Nephron progenitor cell (in vitro differentiated cells): ENCODE results near the gene HERC2.
"Not testable (repeated sequence)": the region's sequence is repeated elsewhere in the genome, so short reads cannot be mapped to it uniquely, and the experiment has no call there.

Experiments
- DNase-seq: peaks from one replicate; pipeline ENCODE4 v3.0.0; 2021
- H3K27ac Mint-ChIP-seq: 2 replicates; pipeline ENCODE4 v1.8.0; 2021; ENCODE audit warnings: mild to moderate bottlenecking, moderate library complexity, mixed read lengths
- H3K27me3 Mint-ChIP-seq: 2 replicates; pipeline ENCODE4 v1.8.0; 2021; ENCODE audit warnings: mild to moderate bottlenecking, low read depth, mixed read lengths; ENCODE audit not compliant: poor library complexity
- H3K36me3 Mint-ChIP-seq: 2 replicates; pipeline ENCODE4 v1.8.0; 2021; ENCODE audit warnings: low read depth, mixed read lengths
- H3K4me1 Mint-ChIP-seq: 2 replicates; pipeline ENCODE4 v1.8.0; 2021; ENCODE audit warnings: mixed read lengths
- H3K4me3 Mint-ChIP-seq: 2 replicates; pipeline ENCODE4 v1.8.0; 2021; ENCODE audit warnings: mild to moderate bottlenecking, moderate library complexity, mixed read lengths
- H3K9me3 Mint-ChIP-seq: 2 replicates; pipeline ENCODE4 v1.8.0; 2021; ENCODE audit warnings: mild to moderate bottlenecking, moderate library complexity, mixed read lengths
- TF ChIP-seq, protein P1 (sequence below): fragments of 200-600 bp; sonication (generic); IDR thresholded peaks from 2 replicates; pipeline ENCODE4 v1.5.0; 2021; ENCODE audit warnings: antibody characterized with exemption

Gene HERC2

DNA sequence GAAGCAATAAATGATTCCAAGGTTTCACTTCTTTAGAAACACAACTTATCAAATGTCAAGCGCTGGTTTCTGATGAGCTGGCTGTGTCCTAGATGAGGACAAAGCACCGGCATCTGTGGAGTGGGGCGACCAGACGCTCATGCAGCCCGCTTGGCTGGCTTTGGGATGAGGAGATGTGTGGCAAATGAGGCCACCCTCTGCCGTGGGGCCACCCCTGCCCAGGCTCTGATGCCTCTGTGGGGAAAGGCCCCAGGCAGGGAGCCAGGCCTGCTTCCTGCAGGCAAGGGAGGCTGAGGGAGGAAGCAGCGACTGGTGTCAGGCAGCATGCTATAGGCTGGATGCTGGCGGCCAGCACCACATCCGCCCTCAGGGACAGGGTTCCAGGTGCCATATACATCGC lies 102.9 kb downstream of the HERC2 start:
- H3K4me1 Mint-ChIP-seq, result peaks cover 10% of the 10 kb centered on the region
- TF ChIP-seq, protein P1, sequence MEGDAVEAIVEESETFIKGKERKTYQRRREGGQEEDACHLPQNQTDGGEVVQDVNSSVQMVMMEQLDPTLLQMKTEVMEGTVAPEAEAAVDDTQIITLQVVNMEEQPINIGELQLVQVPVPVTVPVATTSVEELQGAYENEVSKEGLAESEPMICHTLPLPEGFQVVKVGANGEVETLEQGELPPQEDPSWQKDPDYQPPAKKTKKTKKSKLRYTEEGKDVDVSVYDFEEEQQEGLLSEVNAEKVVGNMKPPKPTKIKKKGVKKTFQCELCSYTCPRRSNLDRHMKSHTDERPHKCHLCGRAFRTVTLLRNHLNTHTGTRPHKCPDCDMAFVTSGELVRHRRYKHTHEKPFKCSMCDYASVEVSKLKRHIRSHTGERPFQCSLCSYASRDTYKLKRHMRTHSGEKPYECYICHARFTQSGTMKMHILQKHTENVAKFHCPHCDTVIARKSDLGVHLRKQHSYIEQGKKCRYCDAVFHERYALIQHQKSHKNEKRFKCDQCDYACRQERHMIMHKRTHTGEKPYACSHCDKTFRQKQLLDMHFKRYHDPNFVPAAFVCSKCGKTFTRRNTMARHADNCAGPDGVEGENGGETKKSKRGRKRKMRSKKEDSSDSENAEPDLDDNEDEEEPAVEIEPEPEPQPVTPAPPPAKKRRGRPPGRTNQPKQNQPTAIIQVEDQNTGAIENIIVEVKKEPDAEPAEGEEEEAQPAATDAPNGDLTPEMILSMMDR, result no peak
- H3K9me3 Mint-ChIP-seq, result no peaks in the 10 kb centered on the region
- H3K27ac Mint-ChIP-seq, result no peak overlapping the region
- H3K4me3 Mint-ChIP-seq, result no peak overlapping the region
- H3K27me3 Mint-ChIP-seq, result no peaks in the 10 kb centered on the region
- H3K36me3 Mint-ChIP-seq, result peaks cover 35% of the 10 kb centered on the region
- DNase-seq, result no peak

DNA sequence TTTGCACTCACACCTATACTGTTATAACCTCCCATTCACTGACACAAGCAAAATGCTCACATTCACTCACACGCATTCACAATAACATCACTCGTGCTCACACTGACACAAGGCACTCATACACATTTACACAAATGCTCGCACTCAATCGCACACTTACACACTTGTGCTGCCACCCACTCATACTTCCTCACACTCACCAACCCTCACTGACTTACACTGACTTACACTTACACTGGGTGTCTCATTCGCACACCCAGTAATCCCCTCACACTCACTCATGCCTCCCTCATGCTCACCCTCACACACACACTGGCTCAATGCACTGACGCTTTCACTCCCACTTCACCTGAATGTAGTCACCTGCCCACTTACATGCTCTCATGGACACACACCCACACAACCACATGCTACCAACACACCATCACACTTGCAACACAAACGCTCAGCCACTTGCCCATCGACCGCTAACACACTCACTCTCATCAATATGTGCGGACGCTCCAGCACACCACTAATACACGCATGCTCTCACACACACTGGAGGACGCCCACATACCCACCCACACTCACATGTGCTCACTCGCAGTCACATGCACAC lies 104.9 kb downstream of the HERC2 start:
- H3K4me3 Mint-ChIP-seq, DNase-seq, H3K4me1 Mint-ChIP-seq, H3K27me3 Mint-ChIP-seq, H3K27ac Mint-ChIP-seq, H3K9me3 Mint-ChIP-seq: not testable (repeated sequence)
- H3K36me3 Mint-ChIP-seq, result peaks cover 37% of the 10 kb centered on the region

DNA sequence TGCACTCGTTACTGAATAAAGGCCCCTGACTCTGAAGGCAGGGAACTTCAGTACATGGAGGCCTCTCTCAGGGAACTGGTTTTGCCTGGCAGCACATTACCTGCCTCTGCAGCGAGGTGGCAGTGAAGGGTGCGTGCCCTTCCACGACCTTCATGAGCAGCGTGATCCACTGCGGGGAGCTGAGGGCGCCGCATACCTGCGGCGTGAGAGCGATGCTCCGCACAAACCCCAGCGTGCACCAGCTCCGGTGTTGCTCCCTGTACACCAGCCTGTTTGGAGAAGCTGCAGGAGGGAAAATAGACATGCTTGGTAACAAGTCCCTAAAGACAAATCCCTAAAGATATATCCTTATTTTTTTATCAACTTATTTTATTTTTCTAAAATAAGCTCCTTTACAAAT lies 106.5 kb downstream of the HERC2 start:
- H3K4me3 Mint-ChIP-seq, H3K4me1 Mint-ChIP-seq, H3K9me3 Mint-ChIP-seq, H3K27me3 Mint-ChIP-seq, H3K27ac Mint-ChIP-seq, DNase-seq: not testable (repeated sequence)
- peaks cover 39% of the 10 kb centered on the region for H3K36me3 Mint-ChIP-seq

DNA sequence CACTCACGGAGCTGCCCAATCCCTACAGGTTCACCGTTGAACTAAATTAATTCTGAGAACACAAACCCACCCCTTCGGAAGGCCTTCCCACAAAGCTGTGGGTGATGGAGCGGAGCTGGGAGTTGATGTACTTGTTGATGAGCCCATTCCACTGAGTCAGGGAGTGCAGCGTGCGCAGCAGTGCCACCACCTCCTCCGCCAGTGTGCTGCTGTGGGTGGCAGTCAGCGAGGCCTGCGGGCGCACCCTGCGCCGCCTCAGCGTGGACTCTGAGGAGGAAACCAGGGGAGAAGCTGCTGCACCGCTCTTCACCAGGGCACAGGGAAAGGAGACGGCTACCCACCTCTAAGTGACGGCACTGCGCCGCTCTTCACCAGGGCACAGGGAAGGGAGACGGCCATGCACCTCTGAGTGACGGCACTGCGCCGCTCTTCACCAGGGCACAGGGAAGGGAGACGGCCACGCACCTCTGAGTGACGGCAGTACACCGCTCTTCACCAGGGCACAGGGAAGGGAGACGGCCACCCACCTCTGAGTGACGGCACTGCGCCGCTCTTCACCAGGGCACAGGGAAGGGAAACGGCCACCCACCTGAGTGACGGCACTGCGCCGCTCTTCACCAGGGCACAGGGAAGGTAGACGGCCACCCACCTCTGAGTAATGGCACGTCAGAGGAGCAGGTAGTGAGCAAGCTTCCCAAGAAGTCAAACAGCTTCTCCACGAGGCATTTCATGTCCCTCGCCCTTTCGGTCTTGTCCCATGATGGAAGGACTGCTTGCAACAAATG lies 107.8 kb downstream of the HERC2 start:
- H3K27ac Mint-ChIP-seq, H3K27me3 Mint-ChIP-seq, H3K9me3 Mint-ChIP-seq, H3K4me1 Mint-ChIP-seq, H3K4me3 Mint-ChIP-seq, DNase-seq: not testable (repeated sequence)
- H3K36me3 Mint-ChIP-seq, result peaks cover 42% of the 10 kb centered on the region

DNA sequence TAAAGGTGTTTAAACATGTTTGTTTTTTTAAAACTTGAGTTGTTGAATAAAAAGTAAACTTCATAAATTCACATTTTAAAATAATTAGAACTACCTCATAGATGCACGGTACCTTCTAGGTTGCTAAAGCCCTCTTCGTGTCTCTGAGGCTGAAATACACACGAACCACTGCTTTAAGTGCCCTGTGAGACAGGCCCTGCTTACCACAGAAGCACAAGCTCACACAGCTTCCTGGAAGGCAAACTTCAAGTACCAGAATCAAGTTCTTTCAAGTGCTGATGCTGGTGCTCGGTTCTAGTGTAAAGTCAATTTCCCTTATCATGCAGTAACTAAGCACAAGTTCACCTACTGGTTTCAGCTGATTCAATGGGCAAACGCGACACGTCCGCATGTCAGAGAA lies 108.6 kb downstream of the HERC2 start:
- H3K27ac Mint-ChIP-seq, H3K9me3 Mint-ChIP-seq, H3K4me1 Mint-ChIP-seq, H3K27me3 Mint-ChIP-seq, DNase-seq, H3K4me3 Mint-ChIP-seq: not testable (repeated sequence)
- H3K36me3 Mint-ChIP-seq, result peaks cover 41% of the 10 kb centered on the region

DNA sequence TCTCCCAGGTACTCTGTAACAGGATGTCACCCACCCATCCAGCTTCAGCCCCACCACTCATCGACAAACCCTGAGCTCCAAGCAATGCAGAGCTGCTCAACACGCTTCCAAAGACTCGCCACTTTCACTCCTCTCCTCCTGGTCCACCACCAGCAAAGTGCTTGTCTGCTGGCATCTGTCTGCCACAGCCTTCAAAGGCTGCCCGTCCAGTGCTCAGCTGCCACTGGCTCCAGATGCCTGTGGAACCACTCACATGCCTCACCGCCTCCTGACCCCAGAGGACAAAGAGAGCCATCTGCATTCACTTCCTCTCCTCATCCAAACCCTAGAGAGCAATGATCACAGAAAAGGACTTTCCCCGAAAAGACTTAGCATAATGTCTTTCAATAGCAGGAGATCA lies 113.4 kb downstream of the HERC2 start:
- Mint-ChIP-seq H3K27ac (no peak overlapping the region), H3K9me3 (no peaks in the 10 kb centered on the region), H3K4me1 (peaks cover 5% of the 10 kb centered on the region), H3K36me3 (peaks cover 59% of the 10 kb centered on the region), H3K4me3 (no peak overlapping the region), H3K27me3 (no peaks in the 10 kb centered on the region)
- TF ChIP-seq, protein P1, result no peak
- no peak for DNase-seq

DNA sequence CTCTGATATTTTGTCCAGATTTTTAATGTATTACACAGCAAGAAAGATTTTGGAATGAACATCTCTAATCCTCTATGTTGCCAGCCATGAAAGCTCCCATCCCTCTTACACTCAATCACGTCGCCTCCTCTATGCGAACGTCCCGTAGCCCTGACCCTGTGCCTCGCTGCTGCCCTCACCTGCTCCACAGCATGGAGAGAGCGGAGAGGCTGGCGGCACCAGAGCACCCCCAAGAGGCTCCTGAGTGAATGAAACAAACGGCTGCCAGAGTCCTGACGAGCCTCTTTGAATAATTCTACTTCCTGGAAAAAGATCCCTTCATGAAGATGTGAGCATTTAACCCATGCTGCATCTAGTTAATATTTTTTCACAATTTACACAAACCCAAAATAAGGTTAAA lies 116.3 kb downstream of the HERC2 start:
- not testable (repeated sequence) for DNase-seq, H3K4me3 Mint-ChIP-seq, H3K9me3 Mint-ChIP-seq, H3K27me3 Mint-ChIP-seq, H3K27ac Mint-ChIP-seq, H3K4me1 Mint-ChIP-seq
- H3K36me3 Mint-ChIP-seq, result peaks cover 65% of the 10 kb centered on the region

DNA sequence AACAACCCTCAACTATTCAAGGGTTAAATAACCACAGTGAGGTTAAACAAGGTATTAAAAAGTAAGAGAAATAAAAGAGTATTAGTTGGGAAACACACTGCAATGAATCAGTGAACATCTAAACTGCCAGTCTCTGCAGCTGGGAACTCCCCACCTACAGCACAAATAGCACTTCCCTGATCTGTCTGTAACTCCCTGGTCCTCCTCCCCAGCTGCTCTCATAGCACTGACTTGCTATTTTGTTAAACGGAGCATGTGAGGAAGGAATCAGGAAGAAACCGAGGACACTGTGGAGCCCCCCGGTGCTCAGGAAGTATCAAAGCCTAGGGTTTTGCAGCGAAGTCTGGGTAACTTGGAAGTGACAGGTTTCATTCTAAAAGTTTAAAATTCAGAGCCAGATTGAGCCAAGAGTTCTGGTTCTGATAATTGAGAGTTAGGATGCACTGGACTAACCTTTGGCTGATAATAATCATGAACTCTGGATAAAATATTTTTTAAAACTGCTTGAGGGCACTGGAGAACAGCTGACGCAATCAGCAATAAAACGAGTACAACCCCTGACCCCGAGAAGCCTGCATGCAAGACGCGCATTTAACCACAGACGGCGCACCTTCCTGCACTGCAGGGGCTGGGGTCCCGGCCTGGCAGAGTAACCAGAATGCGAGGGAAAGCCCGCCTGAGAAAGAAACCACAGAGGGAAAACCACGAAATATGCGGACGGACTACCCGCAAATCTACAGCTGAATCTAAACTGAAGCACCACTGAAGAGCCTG lies 118.7 kb downstream of the HERC2 start:
- not testable (repeated sequence) for H3K4me1 Mint-ChIP-seq, H3K27ac Mint-ChIP-seq, H3K27me3 Mint-ChIP-seq, H3K9me3 Mint-ChIP-seq, H3K4me3 Mint-ChIP-seq, DNase-seq
- peaks cover 69% of the 10 kb centered on the region for H3K36me3 Mint-ChIP-seq

DNA sequence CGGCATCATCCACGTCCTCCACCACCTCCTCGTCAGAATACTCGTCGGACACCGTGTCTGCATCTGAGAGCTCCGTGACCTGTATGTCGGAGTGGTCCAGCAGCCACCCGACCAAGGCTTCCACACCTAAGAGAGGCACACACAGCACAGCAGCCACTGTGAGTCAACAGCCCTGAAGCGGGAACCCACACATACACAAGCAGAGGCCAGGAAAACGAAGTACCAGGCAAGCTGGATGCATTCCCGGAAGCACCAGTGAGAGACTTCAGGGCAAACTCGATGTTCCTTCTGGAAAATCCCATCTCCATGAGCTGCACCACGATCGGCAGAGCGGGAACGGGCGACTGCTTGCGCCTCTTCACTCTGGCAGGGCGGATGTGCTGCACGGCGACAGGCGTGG lies 119.9 kb downstream of the HERC2 start:
- peaks cover 71% of the 10 kb centered on the region for H3K36me3 Mint-ChIP-seq
- not testable (repeated sequence) for DNase-seq, H3K9me3 Mint-ChIP-seq, H3K4me1 Mint-ChIP-seq, H3K27me3 Mint-ChIP-seq, H3K4me3 Mint-ChIP-seq
- H3K27ac Mint-ChIP-seq, result peak overlapping the region; percentile 68

DNA sequence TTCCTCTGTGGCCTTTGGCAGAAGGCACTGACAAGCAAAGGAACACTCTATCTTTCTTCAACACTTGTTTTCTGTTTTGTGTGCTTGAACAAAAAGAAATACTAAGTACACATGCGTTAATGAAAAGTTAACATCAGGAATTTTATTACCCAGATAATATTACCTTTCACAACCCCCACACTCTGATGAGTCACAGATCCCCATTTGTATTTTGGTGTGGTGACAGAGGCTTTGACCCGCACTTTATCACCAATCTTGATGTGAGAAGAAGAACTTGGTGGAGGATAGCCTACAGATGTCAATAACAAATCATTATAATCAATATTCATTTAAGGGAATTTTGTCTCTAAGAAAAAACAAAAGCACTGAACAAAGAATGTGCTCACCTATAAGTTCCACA lies 123.8 kb downstream of the HERC2 start:
- H3K36me3 Mint-ChIP-seq, result peaks cover 78% of the 10 kb centered on the region
- not testable (repeated sequence) for H3K9me3 Mint-ChIP-seq, H3K27me3 Mint-ChIP-seq, H3K4me1 Mint-ChIP-seq, H3K4me3 Mint-ChIP-seq, DNase-seq
- H3K27ac Mint-ChIP-seq, result peak overlapping the region; percentile 61

DNA sequence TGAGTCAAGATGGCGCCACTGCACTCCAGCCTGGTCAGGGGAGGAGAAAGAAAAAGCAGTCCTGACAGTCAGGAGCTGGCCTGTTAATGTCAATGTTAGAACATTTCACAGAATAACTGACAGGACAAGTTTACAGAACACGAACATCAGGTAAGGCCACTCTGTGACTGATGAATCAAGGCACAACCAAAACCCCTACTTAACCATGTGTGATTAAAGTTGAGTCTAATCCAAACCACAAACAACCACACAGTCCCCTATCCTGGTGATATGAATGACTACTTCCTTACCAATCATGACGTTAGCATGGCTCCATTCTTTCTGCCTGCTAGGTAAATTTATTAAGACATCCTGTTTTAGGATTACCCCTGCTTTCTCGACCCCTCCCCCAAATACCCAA lies 124.3 kb downstream of the HERC2 start:
- Mint-ChIP-seq H3K27ac (peak overlapping the region; percentile 61), H3K4me1 (peaks cover 11% of the 10 kb centered on the region), H3K36me3 (peaks cover 83% of the 10 kb centered on the region)
- not testable (repeated sequence) for DNase-seq, H3K4me3 Mint-ChIP-seq, H3K27me3 Mint-ChIP-seq, H3K9me3 Mint-ChIP-seq

DNA sequence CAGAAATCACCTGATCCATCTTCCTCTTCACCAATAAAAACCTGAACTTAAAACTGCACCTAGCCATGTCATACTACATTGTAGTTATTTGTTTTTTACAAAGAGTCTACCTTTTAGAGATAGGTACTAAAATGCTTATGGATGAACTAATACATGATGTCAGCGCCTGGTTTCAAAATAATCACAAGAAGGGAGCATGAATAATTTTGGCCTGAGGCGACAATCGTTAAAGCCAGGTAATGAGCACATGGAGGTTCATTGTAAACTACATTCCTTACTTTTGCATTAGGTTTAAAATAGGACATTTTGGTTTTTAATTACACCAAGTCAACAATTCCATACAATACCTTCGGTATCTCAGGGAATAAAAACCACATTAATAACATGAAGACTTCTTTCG lies 125.4 kb downstream of the HERC2 start:
- peaks cover 88% of the 10 kb centered on the region for H3K36me3 Mint-ChIP-seq
- H3K9me3 Mint-ChIP-seq, H3K27me3 Mint-ChIP-seq, DNase-seq, H3K4me3 Mint-ChIP-seq, H3K27ac Mint-ChIP-seq: not testable (repeated sequence)
- H3K4me1 Mint-ChIP-seq, result peaks cover 22% of the 10 kb centered on the region
